Ishikawa (cell line): ENCODE data around the gene KDM5A.

ENCODE experiments used
- CEBPB ChIP-seq: IDR thresholded peaks from 2 replicates; pipeline ENCODE4 v1.6.1; 2012
- CREB1 ChIP-seq: IDR thresholded peaks from 2 replicates; pipeline ENCODE4 v1.6.1; 2012; ENCODE audit warnings: low read depth
- EGR1 ChIP-seq: IDR thresholded peaks from 2 replicates; pipeline ENCODE4 v1.6.1; 2012
- EP300 ChIP-seq: IDR thresholded peaks from 2 replicates; pipeline ENCODE4 v1.6.1; 2012; ENCODE audit warnings: borderline replicate concordance
- FOXM1 ChIP-seq: IDR thresholded peaks from 2 replicates; pipeline ENCODE4 v1.6.1; 2012; ENCODE audit warnings: low read depth, borderline replicate concordance
- NFIC ChIP-seq: IDR thresholded peaks from 2 replicates; pipeline ENCODE4 v1.6.1; 2012
- RAD21 ChIP-seq: IDR thresholded peaks from 2 replicates; pipeline ENCODE4 v1.6.1; 2012; ENCODE audit warnings: low read depth
- REST ChIP-seq: IDR thresholded peaks from 2 replicates; pipeline ENCODE4 v1.6.1; 2012; ENCODE audit warnings: low read depth, mild to moderate bottlenecking
- TAF1 ChIP-seq: IDR thresholded peaks from 2 replicates; pipeline ENCODE4 v1.6.1; 2012; ENCODE audit warnings: low read depth, mild to moderate bottlenecking
- TCF12 ChIP-seq: IDR thresholded peaks from 2 replicates; pipeline ENCODE4 v1.6.1; 2012; ENCODE audit warnings: low read depth
- TEAD4 ChIP-seq: IDR thresholded peaks from 2 replicates; pipeline ENCODE4 v1.6.1; 2012
- USF1 ChIP-seq: IDR thresholded peaks from 2 replicates; pipeline ENCODE4 v1.6.1; 2012
- YY1 ChIP-seq: IDR thresholded peaks from 2 replicates; pipeline ENCODE4 v1.6.1; 2012; ENCODE audit warnings: low read depth
- ZBTB7A ChIP-seq: IDR thresholded peaks from 2 replicates; pipeline ENCODE4 v1.6.1; 2012; ENCODE audit warnings: low read depth
- TF ChIP-seq, protein P1 (sequence below): IDR thresholded peaks from 2 replicates; pipeline ENCODE4 v1.6.1; 2012

KDM5A gene

GRCh38 chr12:307406-307805, 81.7 kb downstream of the KDM5A start:
- TF ChIP-seq TEAD4 (no peak), EGR1 (no peak), ZBTB7A (no peak), REST (no peak), TCF12 (no peak), TAF1 (no peak), NFIC (no peak), RAD21 (no peak), FOXM1 (no peak), YY1 (no peak), USF1 (no peak), CREB1 (no peak), EP300 (no peak)
- TF ChIP-seq, protein P1, sequence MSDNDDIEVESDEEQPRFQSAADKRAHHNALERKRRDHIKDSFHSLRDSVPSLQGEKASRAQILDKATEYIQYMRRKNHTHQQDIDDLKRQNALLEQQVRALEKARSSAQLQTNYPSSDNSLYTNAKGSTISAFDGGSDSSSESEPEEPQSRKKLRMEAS, result no peak

GRCh38 chr12:304805-305204, 84.3 kb downstream of the KDM5A start:
- TF ChIP-seq, protein P1, result no peak
- TF ChIP-seq EP300 (no peak), CEBPB (no peak), EGR1 (no peak), TCF12 (no peak)

- TF ChIP-seq EGR1 (no peak), USF1 (no peak), CEBPB (no peak), TEAD4 (no peak), YY1 (no peak), ZBTB7A (no peak), CREB1 (no peak), FOXM1 (no peak), TAF1 (no peak), REST (no peak), NFIC (no peak), EP300 (no peak), TCF12 (no peak), RAD21 (no peak)
- TF ChIP-seq, protein P1, result no peak
Measured at GRCh38 chr12:295132-295531, 94.0 kb downstream of the KDM5A start.

DNA sequence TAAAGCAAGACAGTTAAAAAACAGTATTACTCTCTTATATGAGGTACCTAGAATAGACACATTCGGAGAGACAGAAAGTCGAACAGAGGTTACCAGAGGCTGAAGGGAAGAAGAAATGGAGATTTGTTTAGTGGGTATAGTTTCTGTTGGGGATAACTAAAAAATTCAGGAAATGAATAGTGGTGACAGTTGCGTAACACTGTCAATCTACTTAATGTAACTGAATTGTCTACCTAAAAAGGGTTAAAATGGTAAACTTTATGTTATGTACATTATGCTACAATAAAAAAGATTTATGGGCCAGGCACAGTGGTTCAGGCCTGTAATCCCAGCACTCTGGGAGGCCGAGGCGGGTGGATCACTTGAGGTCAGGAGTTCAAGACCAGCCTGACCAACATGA, 95.9 kb downstream of the KDM5A start:
- TF ChIP-seq, protein P1, result no peak
- no peak for TF ChIP-seq EGR1
- peak; percentile 47; the same call in 1 of the 2 replicates for TF ChIP-seq CEBPB

DNA sequence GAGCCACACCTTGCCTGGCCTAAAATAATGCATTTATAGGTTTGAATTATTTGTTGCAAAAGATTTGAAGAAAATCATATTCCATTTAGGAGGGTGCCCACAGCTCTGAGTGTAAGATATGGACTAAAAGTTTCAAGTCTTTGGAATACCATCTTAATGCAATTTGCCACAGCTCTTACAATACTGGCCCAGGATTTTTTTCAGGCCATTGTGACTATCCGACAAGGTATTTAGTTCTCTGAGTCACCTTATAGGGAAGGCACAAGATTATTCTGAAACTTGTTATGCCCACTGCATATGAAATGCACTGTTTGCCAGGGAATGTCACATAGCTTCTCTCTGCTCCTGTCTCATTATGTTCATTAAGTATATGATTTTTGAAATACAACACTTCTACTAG, 96.9 kb downstream of the KDM5A start:
- TF ChIP-seq CREB1, result no peak
- no peak for TF ChIP-seq REST
- no peak for TF ChIP-seq FOXM1
- no peak for TF ChIP-seq ZBTB7A
- no peak for TF ChIP-seq RAD21
- no peak for TF ChIP-seq TAF1
- no peak for TF ChIP-seq NFIC
- TF ChIP-seq, protein P1, result no peak
- no peak for TF ChIP-seq EGR1
- TF ChIP-seq USF1, result no peak
- no peak for TF ChIP-seq YY1
- TF ChIP-seq TEAD4, result no peak
